GM19328 (cell line): ENCODE data around the gene RENBP.

ENCODE experiments used
- ATAC-seq: cut with Tn5 transposase; IDR thresholded peaks from one replicate; pipeline ENCODE4 v1.9.1; 2021; ENCODE audit warnings: mild to moderate bottlenecking, moderate library complexity; ENCODE audit not compliant: unreplicated experiment

RENBP gene

GRCh38 chrX:153901753-153902140 is 42.7 kb downstream of the RENBP start:
- no peak for ATAC-seq

- ATAC-seq = no peak
Measured at GRCh38 chrX:153900831-153901752, 43.4 kb downstream of the RENBP start.

- ATAC-seq = no peak
Measured at GRCh38 chrX:153897899-153898298, 46.5 kb downstream of the RENBP start.

- no peak for ATAC-seq
Measured at GRCh38 chrX:153889123-153889522, 55.3 kb downstream of the RENBP start.

- no peak for ATAC-seq
Measured at GRCh38 chrX:153888344-153888743, 56.1 kb downstream of the RENBP start.

- ATAC-seq = no peak
Measured at GRCh38 chrX:153887385-153887784, 57.1 kb downstream of the RENBP start.

- no peak for ATAC-seq
Measured at GRCh38 chrX:153886915-153887314, 57.5 kb downstream of the RENBP start.

- ATAC-seq = no peak
Measured at GRCh38 chrX:153885968-153886903, 58.2 kb downstream of the RENBP start, which contains the start of gene L1CAM. TSS of gene L1CAM (minus strand) at chrX:153886173. CDS start at chrX:153875836, 10,337 bp downstream.
